Activated CD8-positive, alpha-beta memory T cell treated with anti-CD3 and anti-CD28 coated beads, Interleukin-2, amount 10 ng/mL, durations not matched to agents 7 days and 5 days (primary cell): ENCODE results near the gene COL4A6. TPM values are rescaled to one million over a fixed set of nuclear protein-coding genes. Genes with fewer than 3 reads are reported as not detected.

Experiments used
- ATAC-seq: fragments of 150-1000 bp; cut with Tn5 transposase; one replicate; pipeline ENCODE4 v1.10.0; 2021; ENCODE audit warnings: moderate library complexity
- CTCF ChIA-PET: fragments of 350-600 bp; sonication (Branson Sonifier 250); formaldehyde crosslinking; loops from one replicate; lab custom pipeline; 2021; ENCODE audit warnings: antibody characterized with exemption; lab: Charles Lee
- DNase-seq: peaks from one replicate; pipeline ENCODE4 v3.0.0-alpha.2; 2020
- H3K27ac Mint-ChIP-seq: one replicate; pipeline ENCODE4 v1.8.0; 2021; ENCODE audit warnings: mild to moderate bottlenecking, mixed read lengths
- H3K27me3 Mint-ChIP-seq: one replicate; pipeline ENCODE4 v1.8.0; 2021; ENCODE audit warnings: mixed read lengths
- H3K36me3 Mint-ChIP-seq: one replicate; pipeline ENCODE4 v1.8.0; 2021; ENCODE audit warnings: mild to moderate bottlenecking, mixed read lengths
- H3K4me1 Mint-ChIP-seq: one replicate; pipeline ENCODE4 v1.8.0; 2021; ENCODE audit warnings: mixed read lengths
- H3K4me3 Mint-ChIP-seq: one replicate; pipeline ENCODE4 v1.8.0; 2021; ENCODE audit warnings: mild to moderate bottlenecking, moderate library complexity, mixed read lengths
- H3K9me3 Mint-ChIP-seq: one replicate; pipeline ENCODE4 v1.8.0; 2022; ENCODE audit warnings: low read depth, mixed read lengths
- total RNA-seq, 2 experiments: library from RNA; stranded (reverse); gene quantifications; one replicate each; pipeline ENCODE4 v1.2.3, GENCODE V29; 2021

COL4A6 gene
- total RNA-seq, 2 experiments from 2014 or later: not detected

DNA sequence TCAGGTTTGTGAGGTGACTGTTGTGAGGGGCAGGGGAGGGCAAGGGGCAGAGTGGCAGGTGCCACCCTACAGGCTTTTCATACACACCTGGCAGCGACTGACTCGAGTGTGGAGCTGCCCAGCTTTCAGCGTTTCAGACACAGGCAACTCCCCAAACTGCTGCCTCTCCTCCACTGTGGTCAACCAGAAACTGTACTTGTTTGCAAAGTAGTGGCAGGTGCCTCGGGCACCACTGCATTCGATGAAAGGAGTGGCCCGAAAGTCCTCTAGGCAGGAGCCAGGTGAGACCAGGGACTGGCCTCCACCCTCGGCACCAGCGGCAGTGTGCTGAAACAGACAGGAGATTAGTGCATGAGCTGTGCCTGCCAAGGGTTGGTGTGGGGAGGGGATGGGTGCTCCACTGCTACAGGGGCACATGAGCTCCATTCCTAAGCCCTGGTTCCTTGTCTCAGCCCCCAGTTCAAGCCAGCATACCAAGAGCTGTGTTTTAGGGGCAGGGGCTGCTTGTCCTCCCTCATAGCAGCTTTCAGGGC is 281.2 kb downstream of the COL4A6 start:
- Mint-ChIP-seq H3K4me1 (peaks cover 14% of the 10 kb centered on the region), H3K9me3 (no peaks in the 10 kb centered on the region), H3K4me3 (no peak overlapping the region), H3K27me3 (no peaks in the 10 kb centered on the region), H3K27ac (no peak overlapping the region), H3K36me3 (peaks cover 14% of the 10 kb centered on the region)
- no peak for ATAC-seq
- CTCF ChIA-PET: no interaction called here
- DNase-seq: no peak

DNA sequence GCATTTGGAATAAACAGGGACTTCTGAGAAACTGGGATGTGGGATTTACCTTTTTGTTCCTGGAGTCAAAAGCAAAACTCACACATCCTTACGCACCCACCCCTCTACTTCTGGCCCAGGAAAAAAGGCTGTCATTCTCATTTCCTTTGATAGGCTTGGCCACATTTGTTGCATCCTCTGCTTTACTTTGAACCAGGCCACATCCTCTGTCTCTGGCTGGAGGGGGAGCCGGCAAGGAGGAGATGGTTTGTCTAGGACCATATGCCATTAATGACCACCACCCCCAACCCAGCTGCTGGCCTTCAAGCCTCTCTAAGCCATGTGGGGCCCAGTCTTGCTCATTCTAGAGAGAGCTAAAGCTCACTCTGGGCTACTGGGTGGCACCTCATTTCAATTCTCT is 282.1 kb downstream of the COL4A6 start:
- ATAC-seq (no peak), DNase-seq (peak; percentile 38)
- no peak overlapping the region for H3K27ac Mint-ChIP-seq
- H3K27me3 Mint-ChIP-seq: no peaks in the 10 kb centered on the region
- no peak overlapping the region for H3K4me3 Mint-ChIP-seq
- peaks cover 21% of the 10 kb centered on the region for H3K36me3 Mint-ChIP-seq
- peaks cover 14% of the 10 kb centered on the region for H3K4me1 Mint-ChIP-seq
- CTCF ChIA-PET: no interaction called here
- no peaks in the 10 kb centered on the region for H3K9me3 Mint-ChIP-seq

GRCh38 chrX:108148524-108148923 is 289.7 kb downstream of the COL4A6 start:
- DNase-seq (peak; percentile 40), ATAC-seq (peak; percentile 58)
- H3K4me3 Mint-ChIP-seq: no peak overlapping the region
- CTCF ChIA-PET: no interaction called here
- H3K27me3 Mint-ChIP-seq: no peaks in the 10 kb centered on the region
- peaks cover 43% of the 10 kb centered on the region for H3K36me3 Mint-ChIP-seq
- H3K9me3 Mint-ChIP-seq: no peaks in the 10 kb centered on the region
- peaks cover 14% of the 10 kb centered on the region for H3K4me1 Mint-ChIP-seq
- H3K27ac Mint-ChIP-seq: no peak overlapping the region

- peaks cover 15% of the 10 kb centered on the region for H3K36me3 Mint-ChIP-seq
- CTCF ChIA-PET: interaction anchor here (1.0 to 1.6 kb wide), 7 partner anchors 10 to 119 kb away, joined by 3 to 4 read pairs (median 3); partner anchors contain the start of genes ATG4A and PSMD10
- no peak overlapping the region for H3K27ac Mint-ChIP-seq
- no peak for DNase-seq
- no peaks in the 10 kb centered on the region for H3K4me1 Mint-ChIP-seq
- H3K4me3 Mint-ChIP-seq: no peak overlapping the region
- H3K9me3 Mint-ChIP-seq: no peaks in the 10 kb centered on the region
- ATAC-seq: no peak
- no peaks in the 10 kb centered on the region for H3K27me3 Mint-ChIP-seq
Measured at GRCh38 chrX:108138814-108139702, 299.2 kb downstream of the COL4A6 start.

DNA sequence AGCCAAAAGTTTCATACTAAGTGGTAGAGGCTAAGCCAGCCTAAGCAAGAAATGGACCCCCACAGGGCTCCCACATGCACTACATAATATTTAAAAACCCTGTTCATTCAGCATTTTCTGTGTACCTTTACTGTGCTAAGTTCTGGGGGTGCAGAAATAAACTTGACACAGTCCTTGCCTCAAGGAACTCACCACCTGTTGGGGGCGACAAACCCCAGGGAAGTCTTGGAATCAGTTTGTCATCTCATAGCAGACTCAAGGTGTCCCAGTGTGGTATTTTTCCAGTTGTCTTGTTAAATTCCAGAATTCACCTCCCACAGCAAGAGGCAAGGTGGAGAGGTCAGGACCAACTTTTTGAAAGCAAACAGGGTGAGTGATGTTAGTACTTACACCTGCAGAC is 303.5 kb downstream of the COL4A6 start:
- DNase-seq (no peak), ATAC-seq (no peak)
- Mint-ChIP-seq H3K36me3 (peaks cover 15% of the 10 kb centered on the region), H3K27ac (no peak overlapping the region), H3K4me1 (no peaks in the 10 kb centered on the region), H3K9me3 (no peaks in the 10 kb centered on the region), H3K27me3 (no peaks in the 10 kb centered on the region), H3K4me3 (no peak overlapping the region)
- CTCF ChIA-PET: no interaction called here

GRCh38 chrX:108132876-108133275 is 305.3 kb downstream of the COL4A6 start:
- DNase-seq (no peak), ATAC-seq (no peak)
- no peaks in the 10 kb centered on the region for H3K27me3 Mint-ChIP-seq
- no peak overlapping the region for H3K27ac Mint-ChIP-seq
- CTCF ChIA-PET: interaction anchor here (0.7 kb wide), 1 partner anchor 1697 kb away, joined by 3 read pairs; no protein-coding TSS in a partner anchor
- no peaks in the 10 kb centered on the region for H3K9me3 Mint-ChIP-seq
- no peak overlapping the region for H3K4me3 Mint-ChIP-seq
- H3K36me3 Mint-ChIP-seq: peaks cover 18% of the 10 kb centered on the region
- H3K4me1 Mint-ChIP-seq: no peaks in the 10 kb centered on the region

- H3K27me3 Mint-ChIP-seq: no peaks in the 10 kb centered on the region
- H3K27ac Mint-ChIP-seq: no peak overlapping the region
- H3K9me3 Mint-ChIP-seq: no peaks in the 10 kb centered on the region
- CTCF ChIA-PET: no interaction called here
- H3K36me3 Mint-ChIP-seq: peaks cover 18% of the 10 kb centered on the region
- ATAC-seq (no peak), DNase-seq (no peak)
- no peak overlapping the region for H3K4me3 Mint-ChIP-seq
- H3K4me1 Mint-ChIP-seq: no peaks in the 10 kb centered on the region
Measured at GRCh38 chrX:108132034-108132433, 306.2 kb downstream of the COL4A6 start.

- Mint-ChIP-seq H3K27ac (no peak overlapping the region), H3K4me1 (no peaks in the 10 kb centered on the region), H3K36me3 (peaks cover 18% of the 10 kb centered on the region), H3K27me3 (no peaks in the 10 kb centered on the region), H3K9me3 (no peaks in the 10 kb centered on the region), H3K4me3 (no peak overlapping the region)
- CTCF ChIA-PET: no interaction called here
- ATAC-seq (no peak), DNase-seq (no peak)
Measured at GRCh38 chrX:108131471-108131870, 306.8 kb downstream of the COL4A6 start.

DNA sequence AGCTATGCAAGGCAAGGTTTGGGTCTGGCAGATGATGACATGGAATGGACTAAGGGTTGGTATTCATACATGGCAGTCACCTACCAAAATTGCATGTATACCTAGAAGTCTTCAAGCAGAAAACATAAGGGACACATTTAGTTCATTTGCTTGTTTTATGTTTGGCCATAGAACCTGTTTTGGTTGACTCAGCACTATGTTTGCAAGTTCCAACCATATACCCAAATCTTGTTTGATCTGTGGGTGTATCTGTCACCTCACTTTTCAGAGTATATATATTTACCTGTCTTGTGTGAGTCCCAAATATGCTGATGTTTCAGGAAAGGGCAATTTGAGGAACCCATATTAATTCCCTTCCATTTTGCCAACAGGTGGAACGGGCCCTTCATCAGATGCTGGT is 307.3 kb downstream of the COL4A6 start:
- Mint-ChIP-seq H3K36me3 (peaks cover 18% of the 10 kb centered on the region), H3K4me1 (no peaks in the 10 kb centered on the region), H3K4me3 (no peak overlapping the region), H3K9me3 (no peaks in the 10 kb centered on the region), H3K27ac (no peak overlapping the region), H3K27me3 (no peaks in the 10 kb centered on the region)
- CTCF ChIA-PET: no interaction called here
- no peak for DNase-seq
- ATAC-seq: no peak

- peaks cover 12% of the 10 kb centered on the region for H3K36me3 Mint-ChIP-seq
- CTCF ChIA-PET: no interaction called here
- ATAC-seq: no peak
- H3K4me1 Mint-ChIP-seq: peaks cover 2% of the 10 kb centered on the region
- no peak overlapping the region for H3K4me3 Mint-ChIP-seq
- H3K27ac Mint-ChIP-seq: no peak overlapping the region
- H3K27me3 Mint-ChIP-seq: no peaks in the 10 kb centered on the region
- no peak for DNase-seq
- H3K9me3 Mint-ChIP-seq: no peaks in the 10 kb centered on the region
Measured at GRCh38 chrX:108127152-108127551, 311.1 kb downstream of the COL4A6 start.

DNA sequence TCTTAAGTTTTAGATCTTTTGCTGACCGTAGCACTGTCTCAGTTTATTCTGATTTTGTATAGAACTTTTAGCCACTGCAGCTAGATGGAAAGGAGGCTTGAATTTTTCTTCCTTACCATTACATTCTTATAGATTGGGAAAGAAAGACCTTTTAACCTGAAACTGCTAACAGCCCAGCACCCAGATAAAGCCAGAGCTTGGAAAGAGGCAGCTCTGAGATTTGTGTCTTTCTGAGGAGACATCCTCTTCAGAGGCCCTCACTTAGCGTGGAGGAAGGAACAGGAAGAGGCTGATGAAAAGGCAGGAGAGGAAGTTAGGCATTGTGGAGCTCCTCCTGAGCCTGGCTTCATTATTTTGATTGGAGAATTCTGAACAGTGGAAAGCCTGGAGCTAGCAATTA is 311.6 kb downstream of the COL4A6 start:
- CTCF ChIA-PET: interaction anchor here (1.2 kb wide), 1 partner anchor 13 kb away, joined by 3 read pairs; no protein-coding TSS in a partner anchor
- DNase-seq (no peak), ATAC-seq (no peak)
- Mint-ChIP-seq H3K9me3 (no peaks in the 10 kb centered on the region), H3K4me1 (peaks cover 2% of the 10 kb centered on the region), H3K36me3 (peaks cover 11% of the 10 kb centered on the region), H3K27ac (no peak overlapping the region), H3K27me3 (no peaks in the 10 kb centered on the region), H3K4me3 (no peak overlapping the region)

DNA sequence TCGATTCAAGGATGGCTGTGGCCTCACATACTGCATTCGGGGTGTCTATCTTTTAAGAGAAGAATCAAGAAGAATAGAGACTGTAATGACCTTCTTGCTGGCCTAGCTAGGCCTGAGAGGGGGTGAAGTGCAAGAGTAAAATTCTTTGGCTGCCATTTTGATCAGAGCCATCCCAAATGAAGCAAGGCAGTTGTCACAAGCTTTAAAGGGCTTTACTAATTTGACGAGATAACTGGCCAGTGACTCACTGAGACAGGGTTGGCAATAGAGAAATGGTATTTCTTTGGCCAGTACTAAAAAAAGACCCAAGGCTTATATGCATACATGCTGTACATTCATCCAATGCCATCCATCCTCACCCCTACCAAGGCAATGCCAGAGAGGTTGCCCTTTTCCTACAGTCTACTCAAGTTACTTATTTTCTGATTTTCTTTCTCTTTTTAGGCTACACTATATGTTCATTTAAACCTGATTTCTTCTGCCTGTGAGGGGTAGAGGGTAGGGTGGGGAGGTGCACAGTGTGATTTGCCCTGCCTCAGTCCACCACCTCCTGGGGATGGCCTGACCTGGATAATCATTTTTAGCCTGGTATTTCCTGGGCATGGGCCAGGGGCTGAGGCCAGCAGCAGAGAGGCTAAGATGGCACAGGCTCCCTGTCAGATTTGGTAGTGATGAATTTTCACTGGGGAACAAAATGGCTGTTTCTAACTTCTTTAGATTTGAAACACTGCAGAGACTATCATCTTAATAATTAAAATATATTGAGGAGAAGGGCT is 314.4 kb downstream of the COL4A6 start:
- no peak for DNase-seq
- Mint-ChIP-seq H3K4me3 (no peak overlapping the region), H3K27me3 (no peaks in the 10 kb centered on the region), H3K36me3 (peaks cover 1% of the 10 kb centered on the region), H3K4me1 (peaks cover 12% of the 10 kb centered on the region), H3K27ac (no peak overlapping the region), H3K9me3 (no peaks in the 10 kb centered on the region)
- ATAC-seq: no peak
- CTCF ChIA-PET: interaction anchor here (0.7 kb wide), 1 partner anchor 16 kb away, joined by 3 read pairs; no protein-coding TSS in a partner anchor

GRCh38 chrX:108122748-108123147 is 315.5 kb downstream of the COL4A6 start:
- no peaks in the 10 kb centered on the region for H3K9me3 Mint-ChIP-seq

More at GRCh38 chrX:108122748-108123147, 315.5 kb downstream of the COL4A6 start:
- Mint-ChIP-seq H3K27ac (no peak overlapping the region), H3K36me3 (no peaks in the 10 kb centered on the region), H3K4me3 (no peak overlapping the region), H3K4me1 (peaks cover 12% of the 10 kb centered on the region), H3K27me3 (no peaks in the 10 kb centered on the region)
- ATAC-seq (no peak), DNase-seq (no peak)
- CTCF ChIA-PET: no interaction called here
